AG04450 (cell line): Measurements from ENCODE around the gene TAAR8. TPM values are rescaled to one million over a fixed set of nuclear protein-coding genes. Genes with fewer than 3 reads are reported as not detected.
A peak's percentile ranks its signal among the peaks of the same experiment; 100 is the strongest.

Source experiments
- CTCF ChIA-PET: fragments of 300-600, 350-600 bp; formaldehyde crosslinking; extraction: SDS; loops from one replicate; lab custom pipeline; 2022; ENCODE audit warnings: antibody characterized with exemption, inconsistent platforms; lab: Charles Lee
- POLR2A ChIA-PET: fragments of 350-600 bp; formaldehyde crosslinking; extraction: SDS; loops from one replicate; lab custom pipeline; 2021; ENCODE audit warnings: antibody characterized with exemption, inconsistent platforms; lab: Yijun Ruan, JAX
- DNase-seq: peaks from one replicate; pipeline ENCODE4 v3.0.0-alpha.2; 2011; ENCODE audit warnings: low read depth, low spot score
- H3K27ac ChIP-seq: one replicate; pipeline ENCODE4 v1.5.1; 2012; ENCODE audit warnings: low read depth, low read length, control low read depth
- H3K27me3 ChIP-seq: one replicate; pipeline ENCODE4 v1.6.0; 2012; ENCODE audit warnings: low read length; ENCODE audit not compliant: control insufficient read depth, insufficient read depth
- H3K4me3 ChIP-seq: 2 replicates; pipeline ENCODE4 v1.5.1; 2011; ENCODE audit warnings: mild to moderate bottlenecking, low read depth, low read length, control low read depth
- H3K9me3 ChIP-seq: 2 replicates; pipeline ENCODE4 v1.5.1; 2012; ENCODE audit warnings: low read length; ENCODE audit not compliant: control insufficient read depth, insufficient read depth
- polyA plus RNA-seq: library from polyadenylated mRNA; depleted of rRNA; stranded (reverse); fragments of >200 nt; gene quantifications from 2 replicates; pipeline ENCODE4 v1.2.3, GENCODE V29; 2011
- TF ChIP-seq, protein P1 (sequence below): IDR thresholded peaks from 2 replicates; pipeline ENCODE4 v1.5.1; 2011; ENCODE audit warnings: low read depth, low read length, control low read depth, inconsistent platforms

TAAR8 gene
- polyA plus RNA-seq, 1 experiment, result not detected

DNA sequence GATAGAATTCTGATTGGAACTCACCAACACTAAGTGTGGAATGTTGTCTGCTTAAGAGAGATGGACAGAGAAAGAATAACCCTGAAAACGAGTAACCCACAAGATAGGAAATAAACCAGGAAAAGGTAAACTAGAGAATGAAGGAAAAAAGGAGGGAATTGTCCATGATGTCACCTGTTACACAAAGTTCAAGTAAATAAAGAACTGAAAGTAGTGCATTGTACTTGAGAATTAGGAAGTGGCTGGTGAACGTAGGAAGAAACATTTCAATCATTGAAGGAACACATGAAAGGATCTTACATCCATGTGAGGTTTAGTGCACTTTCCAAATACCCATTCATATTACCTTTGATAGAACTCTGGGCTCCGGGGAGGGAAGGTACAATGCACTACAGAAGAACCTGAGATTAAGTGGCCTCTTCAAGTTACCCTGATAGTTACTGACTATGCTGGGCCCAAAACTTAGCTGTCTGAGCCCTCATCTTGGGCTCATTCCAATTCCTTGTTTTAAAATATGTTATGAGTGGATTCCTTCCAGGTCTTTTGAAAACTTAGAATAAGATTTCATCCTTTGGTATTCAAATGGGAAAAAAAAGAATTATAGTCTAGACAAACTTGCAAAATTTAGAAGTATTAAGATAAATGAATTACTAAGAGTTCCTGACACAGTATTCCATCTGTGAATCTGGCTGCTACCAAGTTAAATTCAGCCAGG is 38.5 kb upstream of the TAAR8 start:
- CTCF ChIA-PET, result interaction anchor here (1.2 to 2.5 kb wide), 2 partner anchors 17 to 599 kb away, joined by 3 to 11 read pairs; no protein-coding TSS in a partner anchor

DNA sequence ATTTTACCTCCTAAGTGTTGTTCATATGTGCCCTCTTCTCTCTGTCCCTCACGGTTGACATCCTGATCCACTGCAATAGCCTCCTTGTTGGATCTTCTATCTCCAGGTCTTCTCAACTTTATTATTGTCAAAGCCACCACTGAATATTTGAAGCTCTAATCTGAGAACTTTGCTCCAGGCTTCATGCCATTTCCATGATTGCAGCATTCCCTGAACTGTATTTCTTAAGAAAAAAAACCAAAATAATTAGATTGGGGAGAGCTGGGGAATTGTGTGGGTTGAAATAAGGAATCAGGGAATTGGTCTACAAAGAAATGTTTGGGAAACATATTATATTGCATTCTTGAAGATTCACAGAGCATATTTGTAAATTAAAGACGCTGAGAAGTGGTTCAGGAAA is 37.1 kb upstream of the TAAR8 start:
- TF ChIP-seq, protein P1, sequence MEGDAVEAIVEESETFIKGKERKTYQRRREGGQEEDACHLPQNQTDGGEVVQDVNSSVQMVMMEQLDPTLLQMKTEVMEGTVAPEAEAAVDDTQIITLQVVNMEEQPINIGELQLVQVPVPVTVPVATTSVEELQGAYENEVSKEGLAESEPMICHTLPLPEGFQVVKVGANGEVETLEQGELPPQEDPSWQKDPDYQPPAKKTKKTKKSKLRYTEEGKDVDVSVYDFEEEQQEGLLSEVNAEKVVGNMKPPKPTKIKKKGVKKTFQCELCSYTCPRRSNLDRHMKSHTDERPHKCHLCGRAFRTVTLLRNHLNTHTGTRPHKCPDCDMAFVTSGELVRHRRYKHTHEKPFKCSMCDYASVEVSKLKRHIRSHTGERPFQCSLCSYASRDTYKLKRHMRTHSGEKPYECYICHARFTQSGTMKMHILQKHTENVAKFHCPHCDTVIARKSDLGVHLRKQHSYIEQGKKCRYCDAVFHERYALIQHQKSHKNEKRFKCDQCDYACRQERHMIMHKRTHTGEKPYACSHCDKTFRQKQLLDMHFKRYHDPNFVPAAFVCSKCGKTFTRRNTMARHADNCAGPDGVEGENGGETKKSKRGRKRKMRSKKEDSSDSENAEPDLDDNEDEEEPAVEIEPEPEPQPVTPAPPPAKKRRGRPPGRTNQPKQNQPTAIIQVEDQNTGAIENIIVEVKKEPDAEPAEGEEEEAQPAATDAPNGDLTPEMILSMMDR, result no peak
- H3K27me3 ChIP-seq, result peaks cover 3% of the 10 kb centered on the region
- no peak for DNase-seq
- H3K27ac ChIP-seq, result no peak overlapping the region
- no peaks in the 10 kb centered on the region for H3K9me3 ChIP-seq
- ChIA-PET CTCF (interaction anchor here (1.0 kb wide), 1 partner anchor 15 kb away, joined by 4 read pairs; no protein-coding TSS in a partner anchor), POLR2A (no interaction called here)
- no peak overlapping the region for H3K4me3 ChIP-seq

More for the DNA sequence above, 38.5 kb upstream of the TAAR8 start:
- Histone ChIP-seq H3K27ac (no peak overlapping the region), H3K9me3 (no peaks in the 10 kb centered on the region), H3K27me3 (peaks cover 3% of the 10 kb centered on the region), H3K4me3 (no peak overlapping the region)
- no peak for DNase-seq
- POLR2A ChIA-PET, result no interaction called here
- TF ChIP-seq, protein P1, result no peak

DNA sequence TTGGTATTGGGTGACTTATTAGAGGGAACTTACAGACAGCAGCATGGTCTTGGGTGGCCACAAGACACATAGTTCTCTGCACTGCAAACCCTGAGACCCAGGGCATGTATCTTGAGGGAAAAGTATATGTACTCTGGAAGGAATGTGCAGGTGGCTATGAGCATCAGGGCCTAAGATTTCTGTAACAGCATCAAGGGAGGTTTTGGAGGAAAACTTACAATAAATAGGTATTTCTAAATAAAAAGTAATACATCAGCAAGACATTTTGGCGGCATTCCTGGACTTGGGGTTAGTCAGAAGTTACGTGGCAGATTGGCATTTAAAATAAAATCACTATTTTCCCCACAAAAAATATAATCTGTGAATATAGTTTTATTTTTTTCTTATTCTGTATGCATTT is 31.5 kb upstream of the TAAR8 start:
- Histone ChIP-seq H3K4me3 (no peak overlapping the region), H3K27ac (no peak overlapping the region), H3K27me3 (peaks cover 3% of the 10 kb centered on the region), H3K9me3 (no peaks in the 10 kb centered on the region)
- peak; percentile 37 for DNase-seq
- CTCF ChIA-PET, result interaction anchor here (1.6 to 2.1 kb wide), 2 partner anchors 9 to 241 kb away, joined by 3 to 18 read pairs; no protein-coding TSS in a partner anchor
- POLR2A ChIA-PET, result no interaction called here
- TF ChIP-seq, protein P1, result no peak

DNA sequence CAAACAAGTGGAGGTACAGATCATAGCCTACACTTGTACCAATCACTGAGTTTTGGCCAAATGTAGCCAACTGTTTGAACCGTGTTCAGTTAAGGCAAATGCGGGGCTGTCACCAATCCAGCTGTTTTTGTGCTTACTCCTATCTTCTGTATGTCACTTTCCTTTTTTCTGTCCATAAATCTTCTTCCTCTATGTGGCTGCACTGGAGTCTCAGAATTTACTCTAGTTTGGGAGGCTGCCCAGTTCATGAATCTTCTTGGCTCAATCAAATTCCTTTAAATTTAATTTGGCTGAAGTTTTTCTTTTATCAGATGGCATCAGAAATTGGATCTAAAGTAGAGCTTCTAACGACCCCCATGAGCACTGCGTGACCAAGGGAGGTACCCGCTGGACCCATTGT is 27.8 kb upstream of the TAAR8 start:
- ChIA-PET POLR2A (no interaction called here), CTCF (interaction anchor here (1.2 kb wide), 1 partner anchor 224 kb away, joined by 4 read pairs; no protein-coding TSS in a partner anchor)
- TF ChIP-seq, protein P1, result no peak

DNA sequence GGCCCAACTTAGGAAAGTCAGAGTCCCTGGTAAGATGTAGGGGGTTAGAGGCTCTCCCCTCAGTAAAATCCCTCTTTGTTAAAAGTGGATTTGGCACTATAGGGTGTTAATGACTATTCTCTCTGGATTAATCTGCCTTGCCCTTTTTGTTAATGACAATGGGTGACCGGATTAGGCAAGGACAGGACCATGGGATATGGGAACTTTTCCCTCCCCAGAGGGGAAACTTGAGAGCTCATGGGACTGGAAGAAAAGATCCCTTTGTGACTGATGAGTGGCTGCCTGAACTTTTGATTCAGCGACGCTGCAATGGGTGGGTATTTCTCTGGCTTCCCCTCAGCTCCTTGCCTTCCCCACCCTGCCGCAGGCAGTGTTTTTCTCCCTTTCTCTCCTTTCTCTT is 26.6 kb upstream of the TAAR8 start:
- CTCF ChIA-PET, result interaction anchor here (1.0 kb wide), 1 partner anchor 225 kb away, joined by 4 read pairs; no protein-coding TSS in a partner anchor
- POLR2A ChIA-PET, result no interaction called here

More for the DNA sequence above, 27.8 kb upstream of the TAAR8 start:
- Histone ChIP-seq H3K27me3 (peaks cover 7% of the 10 kb centered on the region), H3K4me3 (no peak overlapping the region), H3K9me3 (no peaks in the 10 kb centered on the region), H3K27ac (no peak overlapping the region)
- DNase-seq, result no peak

More for the DNA sequence above, 26.6 kb upstream of the TAAR8 start:
- TF ChIP-seq, protein P1, result no peak
- no peak overlapping the region for H3K27ac ChIP-seq
- DNase-seq, result no peak
- no peaks in the 10 kb centered on the region for H3K9me3 ChIP-seq
- H3K27me3 ChIP-seq, result peaks cover 7% of the 10 kb centered on the region
- no peak overlapping the region for H3K4me3 ChIP-seq
